OCI-LY3 (cell line): ENCODE results near the gene LACRT.
"Not testable (repeated sequence)": the region's sequence is repeated elsewhere in the genome, so short reads cannot be mapped to it uniquely, and the experiment has no call there.

Source experiments
- EZH2phosphoT487 ChIP-seq: fragments of 200-600 bp; shearing (Covaris generic); IDR thresholded peaks from 2 replicates; pipeline ENCODE4 v1.6.1; 2018; ENCODE audit warnings: antibody characterized with exemption, mixed run types, low read depth
- TF ChIP-seq, protein P1 (sequence below): fragments of 200-600, 300-600 bp; sonication (generic); IDR thresholded peaks from 2 replicates; pipeline ENCODE4 v1.5.1; 2014; ENCODE audit warnings: antibody characterized with exemption, low read length, low read depth

DNA sequence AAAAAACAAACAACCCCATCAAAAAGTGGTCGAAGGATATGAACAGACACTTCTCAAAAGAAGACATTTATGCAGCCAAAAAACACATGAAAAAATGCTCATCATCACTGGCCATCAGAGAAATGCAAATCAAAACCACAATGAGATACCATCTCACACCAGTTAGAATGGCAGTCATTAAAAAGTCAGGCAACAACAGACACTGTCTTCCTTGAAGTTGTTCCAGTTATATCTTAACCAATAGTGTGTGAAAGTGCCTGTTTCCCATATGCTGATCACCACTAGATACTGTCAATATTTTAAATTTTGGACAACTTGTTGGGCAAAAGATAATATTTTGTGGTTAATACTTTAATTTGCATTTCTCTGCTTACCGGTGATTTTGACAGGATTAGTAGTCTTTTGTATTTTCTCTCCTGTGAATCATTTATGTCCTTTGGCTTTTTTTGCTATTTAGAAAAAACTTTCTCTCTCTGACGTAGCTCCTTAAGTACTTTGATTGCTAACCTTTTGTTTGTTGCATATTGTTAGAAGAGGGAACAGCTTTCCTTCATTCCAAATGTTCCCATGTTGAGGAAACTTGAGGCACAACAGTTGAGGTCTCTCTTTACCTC lies 30.4 kb upstream of the LACRT start:
- TF ChIP-seq EZH2phosphoT487 = not testable (repeated sequence)
- TF ChIP-seq, protein P1, sequence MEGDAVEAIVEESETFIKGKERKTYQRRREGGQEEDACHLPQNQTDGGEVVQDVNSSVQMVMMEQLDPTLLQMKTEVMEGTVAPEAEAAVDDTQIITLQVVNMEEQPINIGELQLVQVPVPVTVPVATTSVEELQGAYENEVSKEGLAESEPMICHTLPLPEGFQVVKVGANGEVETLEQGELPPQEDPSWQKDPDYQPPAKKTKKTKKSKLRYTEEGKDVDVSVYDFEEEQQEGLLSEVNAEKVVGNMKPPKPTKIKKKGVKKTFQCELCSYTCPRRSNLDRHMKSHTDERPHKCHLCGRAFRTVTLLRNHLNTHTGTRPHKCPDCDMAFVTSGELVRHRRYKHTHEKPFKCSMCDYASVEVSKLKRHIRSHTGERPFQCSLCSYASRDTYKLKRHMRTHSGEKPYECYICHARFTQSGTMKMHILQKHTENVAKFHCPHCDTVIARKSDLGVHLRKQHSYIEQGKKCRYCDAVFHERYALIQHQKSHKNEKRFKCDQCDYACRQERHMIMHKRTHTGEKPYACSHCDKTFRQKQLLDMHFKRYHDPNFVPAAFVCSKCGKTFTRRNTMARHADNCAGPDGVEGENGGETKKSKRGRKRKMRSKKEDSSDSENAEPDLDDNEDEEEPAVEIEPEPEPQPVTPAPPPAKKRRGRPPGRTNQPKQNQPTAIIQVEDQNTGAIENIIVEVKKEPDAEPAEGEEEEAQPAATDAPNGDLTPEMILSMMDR = not testable (repeated sequence)
